Measurements from ENCODE around the gene SERPINA5. TPM values are rescaled to one million over a fixed set of nuclear protein-coding genes. Genes with fewer than 3 reads are reported as not detected.

Gene SERPINA5
- total RNA-seq, 1 experiment from 2014 or later, result not detected

- Histone ChIP-seq H3K4me2 (no peak overlapping the region), H2AFZ (no peak overlapping the region), H3K4me3 (no peak overlapping the region), H3K4me1 (replicated peaks; ENCODE audit: insufficient read depth) (no peaks in the 10 kb centered on the region), H3K27ac (no peak overlapping the region), H3F3A (ENCODE audit: insufficient read depth, low read depth) (no peaks in the 10 kb centered on the region), H4K20me1 (ENCODE audit: insufficient read depth) (no peaks in the 10 kb centered on the region), H3K36me3 (ENCODE audit: low read depth) (no peaks in the 10 kb centered on the region), H3K27me3 (ENCODE audit: insufficient read depth, low read depth) (no peaks in the 10 kb centered on the region), H3K9me3 (ENCODE audit: insufficient read depth, low read depth) (no peaks in the 10 kb centered on the region), H3K79me2 (ENCODE audit: low read depth) (no peaks in the 10 kb centered on the region), H3K9me2 (ENCODE audit: insufficient read depth) (no peaks in the 10 kb centered on the region)
- ChIA-PET POLR2A (ENCODE audit: unreplicated experiment) (no interaction called here), CTCF (no interaction called here)
- TF ChIP-seq EZH2 (IDR thresholded peaks at IDR 0.05; ENCODE audit: low read depth) (no peak), CTCF (conservative IDR thresholded peaks at IDR 0.05) (no peak)
- no TSS peak for BruUV-seq (replicated peaks)
- intact Hi-C loops (cut with micrococcal nuclease; ENCODE audit: unreplicated experiment), result no loop called here
- no peak for DNase-seq
These were observed 33.6 kb downstream of the SERPINA5 start for GRCh38 chr14:94614802-94615201.

DNA sequence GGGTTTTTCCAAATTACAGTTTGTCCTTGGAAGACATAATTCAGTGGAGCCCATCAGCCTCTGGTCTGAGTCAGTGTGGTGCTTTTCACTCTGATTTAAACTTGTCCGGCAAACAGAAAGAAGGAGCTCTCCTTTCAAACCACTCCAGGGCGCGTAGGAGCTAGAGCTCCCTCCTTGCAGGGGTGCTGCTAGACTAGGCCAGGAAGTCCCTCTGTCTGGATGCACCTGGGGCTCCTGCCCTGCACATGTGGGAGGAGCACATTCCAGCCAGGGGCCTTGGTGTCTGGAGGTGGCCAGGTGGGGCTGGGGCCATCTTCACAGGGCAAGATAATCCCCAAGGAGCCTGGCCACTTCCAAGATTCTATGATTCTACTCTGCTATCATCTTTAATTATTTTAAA lies 34.0 kb downstream of the SERPINA5 start:
- no peaks in the 10 kb centered on the region for H3K9me2 ChIP-seq (ENCODE audit: insufficient read depth)
- no peak overlapping the region for H3K4me2 ChIP-seq
- no peak overlapping the region for H2AFZ ChIP-seq
- POLR2A ChIA-PET (ENCODE audit: unreplicated experiment), result no interaction called here
- no peaks in the 10 kb centered on the region for H3K9me3 ChIP-seq (ENCODE audit: insufficient read depth, low read depth)
- intact Hi-C loops (cut with micrococcal nuclease; ENCODE audit: unreplicated experiment), result no loop called here
- no peaks in the 10 kb centered on the region for H3K79me2 ChIP-seq (ENCODE audit: low read depth)
- H3K36me3 ChIP-seq (ENCODE audit: low read depth), result no peaks in the 10 kb centered on the region
- no peaks in the 10 kb centered on the region for H3F3A ChIP-seq (ENCODE audit: insufficient read depth, low read depth)
- no peak for TF ChIP-seq CTCF (conservative IDR thresholded peaks at IDR 0.05)
- no peak for TF ChIP-seq EZH2 (IDR thresholded peaks at IDR 0.05; ENCODE audit: low read depth)
- H3K4me1 ChIP-seq (replicated peaks; ENCODE audit: insufficient read depth), result no peaks in the 10 kb centered on the region
- CTCF ChIA-PET, result no interaction called here
- no peaks in the 10 kb centered on the region for H4K20me1 ChIP-seq (ENCODE audit: insufficient read depth)
- no peaks in the 10 kb centered on the region for H3K27me3 ChIP-seq (ENCODE audit: insufficient read depth, low read depth)
- no peak overlapping the region for H3K4me3 ChIP-seq
- no peak for DNase-seq
- no peak overlapping the region for H3K27ac ChIP-seq
- BruUV-seq (replicated peaks), result no TSS peak

DNA sequence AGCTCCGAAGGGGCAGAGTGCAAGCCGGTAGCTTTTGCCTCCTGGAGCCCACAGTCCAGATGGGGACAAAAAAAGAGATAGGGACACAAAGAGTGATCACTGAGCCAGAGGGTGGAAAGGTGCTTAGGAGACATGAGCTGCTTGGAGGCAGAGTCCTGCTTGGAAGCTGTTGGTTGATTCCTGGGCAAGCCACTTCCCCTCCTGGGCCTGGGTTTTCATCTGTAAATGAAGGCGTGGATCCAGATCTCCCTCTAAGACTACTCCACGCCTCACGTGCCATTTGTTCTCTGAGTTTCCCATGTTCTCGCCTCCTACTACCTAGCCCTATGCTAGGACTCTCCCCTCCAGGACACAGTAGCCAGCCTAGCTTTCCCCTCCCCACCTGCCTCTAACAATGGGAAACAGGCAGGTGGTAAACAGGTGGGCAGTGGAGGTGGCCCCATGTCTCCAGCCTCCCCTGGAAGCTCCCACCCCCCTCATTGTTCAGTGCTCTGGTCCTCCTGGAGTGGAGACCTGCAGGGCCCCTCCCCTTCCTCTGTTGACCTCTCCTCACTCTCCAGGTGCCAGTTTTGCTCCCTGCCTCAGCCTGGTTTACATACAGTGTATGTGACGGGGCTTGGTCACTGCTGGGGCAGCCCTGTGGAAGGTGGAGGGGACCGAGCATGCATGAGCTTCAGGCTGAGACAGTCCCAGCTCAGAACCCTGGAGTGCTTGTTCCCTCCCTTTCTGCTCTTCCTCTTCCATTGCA lies 34.8 kb downstream of the SERPINA5 start:
- Histone ChIP-seq H3F3A (ENCODE audit: insufficient read depth, low read depth) (no peaks in the 10 kb centered on the region), H3K4me2 (no peak overlapping the region), H3K9me2 (ENCODE audit: insufficient read depth) (no peaks in the 10 kb centered on the region), H3K9me3 (ENCODE audit: insufficient read depth, low read depth) (no peaks in the 10 kb centered on the region), H3K79me2 (ENCODE audit: low read depth) (no peaks in the 10 kb centered on the region), H4K20me1 (ENCODE audit: insufficient read depth) (no peaks in the 10 kb centered on the region), H3K4me1 (replicated peaks; ENCODE audit: insufficient read depth) (no peaks in the 10 kb centered on the region), H3K4me3 (no peak overlapping the region), H3K27ac (no peak overlapping the region), H2AFZ (no peak overlapping the region), H3K27me3 (ENCODE audit: insufficient read depth, low read depth) (no peaks in the 10 kb centered on the region), H3K36me3 (ENCODE audit: low read depth) (no peaks in the 10 kb centered on the region)
- no peak for DNase-seq
- intact Hi-C loops (cut with micrococcal nuclease; ENCODE audit: unreplicated experiment), result no loop called here
- ChIA-PET CTCF (no interaction called here), POLR2A (ENCODE audit: unreplicated experiment) (no interaction called here)
- no peak for TF ChIP-seq CTCF (conservative IDR thresholded peaks at IDR 0.05)
- no peak for TF ChIP-seq EZH2 (IDR thresholded peaks at IDR 0.05; ENCODE audit: low read depth)
- BruUV-seq (replicated peaks), result no TSS peak

Data from PC-9 (cell line).